NCI-H2196 (cell line): ENCODE measurements around the gene BHLHE23.
"Not testable (repeated sequence)": the region's sequence is repeated elsewhere in the genome, so short reads cannot be mapped to it uniquely, and the experiment has no call there.

ENCODE experiments used
- DNase-seq: peaks from one replicate; lab custom pipeline; 2025; ENCODE audit not compliant: unreplicated experiment; lab: John Stamatoyannopoulos, UW

The BHLHE23 gene

DNA sequence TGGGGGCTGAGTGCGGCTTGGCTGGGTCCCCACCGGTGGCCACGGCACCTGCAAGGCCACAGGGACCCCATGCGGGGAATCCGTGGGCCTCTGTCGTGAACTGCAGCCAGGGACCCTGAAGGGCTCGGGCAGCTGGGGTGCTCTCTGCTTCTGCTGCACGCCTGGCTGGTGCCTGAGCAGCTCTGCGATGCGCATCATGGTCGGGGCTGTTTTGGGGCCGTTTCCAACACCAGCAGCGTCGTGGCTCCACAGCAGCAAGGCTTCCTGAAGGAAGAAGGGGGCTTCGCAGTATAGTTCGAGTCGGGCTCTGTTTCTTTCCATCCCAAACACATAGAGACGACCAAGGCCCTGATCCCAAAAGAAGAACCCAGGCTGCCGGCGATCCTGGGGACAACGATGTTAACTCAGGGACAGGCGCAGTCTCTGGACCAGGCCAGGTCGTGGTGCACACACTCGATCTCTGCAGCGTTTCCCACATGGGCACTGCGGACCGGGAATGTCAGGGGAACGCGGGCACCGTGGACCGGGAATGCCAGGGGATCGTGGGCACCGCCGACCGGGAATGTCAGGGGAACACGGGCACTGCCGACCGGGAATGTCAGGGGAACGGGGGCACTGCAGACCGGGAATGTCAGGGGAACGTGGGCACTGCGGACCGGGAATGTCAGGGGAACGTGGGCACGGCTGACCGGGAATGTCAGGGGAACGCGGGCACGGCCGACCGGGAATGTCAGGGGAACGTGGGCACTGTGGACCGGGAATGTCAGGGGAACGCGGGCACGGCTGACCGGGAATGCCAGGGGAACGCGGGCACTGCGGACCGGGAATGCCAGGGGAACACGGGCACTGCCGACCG lies 36.8 kb upstream of the BHLHE23 start:
- no peak for DNase-seq

DNA sequence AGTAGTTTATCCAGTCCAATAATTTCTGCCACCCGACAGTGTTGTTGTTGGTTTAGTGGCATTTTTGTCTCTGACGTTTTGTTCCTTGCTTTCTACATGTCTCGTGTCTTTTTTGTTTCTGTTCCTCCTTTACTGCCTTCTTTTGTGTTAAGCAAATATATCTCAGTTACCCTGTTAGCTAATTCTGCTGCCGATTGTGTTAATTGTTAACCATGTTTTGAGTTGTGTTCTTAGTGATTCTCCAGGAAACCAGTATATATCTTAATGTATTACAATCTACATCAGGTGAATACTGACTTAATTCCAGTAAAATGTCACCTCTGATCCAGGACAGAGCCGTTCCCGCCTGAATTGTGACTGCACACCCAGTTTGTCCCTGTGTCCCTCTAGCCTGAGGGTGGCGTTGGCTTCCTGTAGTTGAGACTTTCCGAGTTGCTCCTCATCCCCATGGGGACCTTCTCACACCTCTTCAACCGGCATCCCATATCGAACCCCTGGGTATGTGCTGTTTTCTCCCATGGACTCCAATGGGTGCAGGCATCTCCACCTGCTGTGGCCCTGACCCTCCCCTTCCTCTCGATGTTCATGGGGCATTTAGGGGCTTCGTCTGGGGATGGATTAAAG lies 35.8 kb upstream of the BHLHE23 start:
- no peak for DNase-seq

- DNase-seq = no peak
Observed at GRCh38 chr20:63041776-63042175, 35.0 kb upstream of the BHLHE23 start.

- no peak for DNase-seq
Observed at GRCh38 chr20:63037669-63038268, 31.0 kb upstream of the BHLHE23 start.

DNA sequence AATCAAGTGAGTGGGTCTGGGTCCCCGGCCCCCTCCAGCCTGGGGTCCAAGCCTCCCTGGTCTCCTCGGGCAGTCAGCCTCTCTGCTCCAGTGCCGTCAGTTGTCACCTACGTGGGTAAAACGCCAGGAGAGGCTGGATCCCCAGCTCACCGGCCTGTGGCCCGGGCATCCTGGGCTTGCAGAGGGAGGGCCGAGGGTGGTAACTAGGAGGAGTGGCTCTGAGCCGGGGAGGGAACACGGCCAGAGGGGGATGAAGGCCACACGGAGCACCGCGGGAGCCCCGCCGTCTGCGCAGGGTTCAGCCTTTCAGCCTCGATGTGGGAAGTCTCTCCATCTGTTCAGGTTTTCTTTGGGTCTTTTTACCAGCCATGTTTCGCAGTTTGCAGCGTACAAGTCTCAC lies 29.5 kb upstream of the BHLHE23 start:
- DNase-seq = no peak

GRCh38 chr20:63035603-63036185 lies 28.9 kb upstream of the BHLHE23 start:
- no peak for DNase-seq

GRCh38 chr20:63034710-63035602 lies 28.2 kb upstream of the BHLHE23 start:
- not testable (repeated sequence) for DNase-seq

DNA sequence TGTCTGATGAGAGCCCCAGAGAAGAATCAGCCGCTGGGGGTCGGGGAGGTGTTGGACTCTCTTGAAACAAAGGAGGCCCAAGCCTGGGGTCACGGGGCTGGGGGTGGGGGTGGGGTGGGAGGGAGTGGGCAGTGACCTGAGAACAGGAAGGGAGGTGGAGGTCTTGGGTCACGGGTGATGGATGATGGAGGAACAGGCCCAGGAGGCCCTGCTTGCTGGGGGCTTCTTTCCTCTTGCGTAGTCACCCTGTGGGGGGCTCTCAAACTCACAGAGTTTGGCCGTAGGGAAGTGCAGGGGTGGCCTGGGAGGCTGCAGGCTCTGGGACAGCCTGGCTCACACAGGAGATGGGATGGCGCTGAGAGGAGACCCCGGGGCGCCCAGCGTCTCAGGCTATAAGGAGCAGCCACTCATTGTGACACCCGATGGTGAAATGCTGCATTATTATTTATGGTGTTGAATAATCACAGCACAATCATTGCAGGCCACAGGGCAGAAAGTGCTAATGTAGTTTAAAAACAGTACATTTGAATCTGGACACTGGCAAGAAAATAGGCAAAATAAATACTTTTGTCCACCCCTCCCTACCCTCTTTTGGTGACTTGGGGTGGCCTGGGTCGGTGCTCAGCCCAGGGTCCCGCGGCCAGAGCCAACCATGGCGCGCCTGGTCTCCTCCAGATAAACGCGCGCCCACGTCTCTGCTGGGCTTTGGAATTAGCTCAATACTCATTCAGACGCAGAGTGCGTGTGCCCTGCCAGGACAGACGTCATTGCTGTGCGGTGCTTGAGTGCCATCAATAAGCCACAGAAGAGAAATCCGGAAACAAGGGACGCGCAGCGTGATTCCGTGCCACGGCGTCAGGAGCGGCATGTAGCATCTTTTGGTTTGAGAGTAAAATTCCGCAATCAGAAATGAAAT lies 27.3 kb upstream of the BHLHE23 start:
- no peak for DNase-seq

DNA sequence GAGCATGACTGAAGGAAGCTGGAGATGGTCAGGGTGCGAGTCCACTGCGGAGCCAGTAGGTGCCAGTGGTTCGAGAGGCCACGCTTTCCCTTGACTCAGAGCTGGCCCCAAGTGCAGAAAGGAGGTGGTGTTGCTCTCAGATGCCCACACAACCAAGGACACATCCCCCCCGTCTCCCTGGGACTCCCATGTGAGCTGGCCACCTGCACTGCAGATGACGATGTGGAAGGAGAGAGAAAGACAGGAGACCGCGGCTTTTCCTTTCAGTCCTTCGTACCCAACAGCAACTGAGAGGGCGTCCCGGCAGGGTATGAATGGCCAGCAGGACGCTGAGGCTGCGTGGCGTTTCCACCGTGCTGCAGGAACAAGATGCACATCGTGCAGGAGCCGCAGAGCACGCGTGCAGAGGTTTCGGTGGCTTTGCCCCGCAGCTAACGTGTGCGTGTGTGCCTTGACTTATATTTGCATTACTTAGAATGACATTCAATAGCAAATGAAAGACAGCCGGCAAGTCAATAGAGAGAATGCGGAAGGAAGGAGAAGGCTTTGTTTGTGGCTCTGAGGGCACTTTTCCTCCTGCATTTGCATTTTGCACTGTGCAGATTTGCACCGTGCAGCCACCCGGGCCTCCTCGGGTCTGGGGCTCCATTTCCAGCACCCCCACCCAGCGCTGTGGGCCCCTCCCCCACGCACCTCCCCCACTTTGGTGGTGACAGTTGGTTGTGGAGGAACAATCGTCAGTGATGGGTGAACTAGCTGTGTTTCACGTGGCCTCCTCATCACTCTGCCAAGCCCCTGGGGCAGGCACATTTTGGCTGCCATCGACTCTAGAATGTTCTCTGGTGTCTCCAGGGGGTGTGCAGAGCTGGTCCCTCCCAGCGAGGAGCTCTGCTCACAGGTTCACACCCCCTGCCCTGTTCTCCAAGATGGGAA lies 26.4 kb upstream of the BHLHE23 start:
- no peak for DNase-seq

- no peak for DNase-seq
Observed at GRCh38 chr20:63032026-63032800, 25.4 kb upstream of the BHLHE23 start.

DNA sequence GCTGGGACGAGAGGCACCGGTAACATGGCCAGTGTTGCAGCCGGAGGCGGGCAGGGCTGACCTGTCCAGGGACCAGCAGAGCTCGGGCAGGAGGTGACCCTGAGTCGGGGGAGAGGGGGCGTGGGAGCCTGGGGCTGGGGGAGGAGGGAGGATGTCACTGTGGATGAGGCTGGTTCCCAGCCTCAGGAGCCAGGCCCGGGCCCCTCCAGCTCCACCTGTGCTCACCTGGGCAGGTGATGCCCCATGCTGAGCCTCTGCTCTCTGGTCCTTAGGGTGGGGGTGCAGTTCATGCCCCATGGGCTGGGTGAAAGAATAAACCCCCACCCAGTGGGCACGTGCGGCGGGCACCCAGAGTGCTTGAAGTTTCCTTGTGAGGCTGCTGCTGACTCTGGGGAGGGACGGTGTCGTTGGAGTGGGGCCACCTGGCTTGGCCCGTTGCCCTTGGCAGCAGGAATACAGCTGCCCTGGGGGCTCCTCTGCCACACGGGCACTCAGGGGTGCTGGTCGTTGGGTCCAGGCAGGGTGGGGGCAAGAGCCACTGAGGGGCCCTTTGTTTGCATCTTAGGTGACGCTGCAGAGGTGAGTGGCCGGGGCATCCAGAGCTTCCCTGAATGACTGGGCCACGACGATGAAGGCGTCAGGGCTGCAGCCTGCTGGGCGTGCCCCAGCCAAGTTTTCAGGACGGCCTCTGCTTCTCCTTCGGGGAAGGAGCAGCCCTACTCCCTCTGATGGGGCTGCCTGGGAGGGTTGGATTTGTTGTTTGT lies 24.7 kb upstream of the BHLHE23 start:
- DNase-seq = no peak

DNA sequence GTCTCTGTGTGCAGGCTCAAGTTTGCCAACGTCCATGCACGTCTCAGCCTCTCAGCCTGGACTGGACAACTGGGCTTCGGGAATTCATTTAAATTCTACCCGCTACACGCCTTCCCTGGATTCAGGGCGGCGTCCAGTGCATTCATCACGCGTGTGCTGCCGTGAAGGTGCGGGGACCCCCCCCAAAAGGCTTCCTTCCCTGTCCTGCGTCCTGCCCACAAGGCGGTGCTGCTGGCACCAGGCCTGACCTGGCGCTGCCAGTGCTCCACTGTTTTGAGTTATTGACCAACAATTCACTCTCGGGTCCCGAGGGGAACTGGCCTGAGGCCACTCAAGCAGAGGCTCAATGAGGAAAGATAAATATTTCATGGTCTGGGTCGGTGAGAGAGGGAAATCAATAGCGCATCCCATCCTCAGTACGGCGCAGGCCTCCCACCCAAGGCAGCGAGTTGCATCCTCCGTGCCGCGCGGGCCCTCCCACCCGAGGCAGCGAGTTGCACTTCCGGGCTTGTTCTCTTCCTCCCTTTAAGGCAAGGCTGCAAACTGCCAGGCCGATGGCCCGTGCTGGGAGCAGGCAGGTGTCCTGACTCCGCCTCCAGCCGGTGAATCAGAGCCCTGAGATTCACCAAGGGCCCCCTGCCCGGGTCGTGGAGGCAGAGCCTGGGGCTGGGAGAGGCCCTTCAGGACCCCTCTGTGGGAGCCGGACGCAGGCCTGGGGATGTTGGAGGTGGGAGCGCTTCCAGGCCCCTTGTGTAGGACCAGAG lies 22.8 kb upstream of the BHLHE23 start:
- peak; percentile 49 for DNase-seq

GRCh38 chr20:63028461-63028921 lies 21.7 kb upstream of the BHLHE23 start:
- no peak for DNase-seq

DNA sequence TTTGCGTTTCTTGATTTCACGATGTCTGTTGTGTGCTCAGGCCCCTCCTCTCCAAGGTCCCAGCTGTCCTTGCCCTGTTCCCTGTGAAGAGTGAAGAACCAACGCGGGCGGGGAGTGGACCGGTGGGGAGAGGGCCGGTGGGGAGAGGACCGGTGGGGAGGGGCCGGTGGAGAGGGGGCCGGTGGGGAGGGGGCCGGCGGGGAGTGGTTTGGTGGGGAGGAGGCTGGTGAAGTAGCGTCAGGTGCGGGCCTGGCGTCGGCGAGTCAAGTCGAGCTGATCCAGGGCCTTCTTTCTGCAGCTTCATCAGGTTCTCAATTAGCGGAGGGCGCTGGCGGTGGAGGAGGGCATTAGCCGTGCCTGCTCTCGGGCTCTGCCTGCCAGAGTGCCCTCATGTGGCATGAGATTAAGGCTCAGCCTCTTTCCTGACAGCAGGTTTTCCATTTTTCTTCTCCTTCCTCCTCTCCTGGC lies 21.2 kb upstream of the BHLHE23 start:
- DNase-seq = peak; percentile 30

DNA sequence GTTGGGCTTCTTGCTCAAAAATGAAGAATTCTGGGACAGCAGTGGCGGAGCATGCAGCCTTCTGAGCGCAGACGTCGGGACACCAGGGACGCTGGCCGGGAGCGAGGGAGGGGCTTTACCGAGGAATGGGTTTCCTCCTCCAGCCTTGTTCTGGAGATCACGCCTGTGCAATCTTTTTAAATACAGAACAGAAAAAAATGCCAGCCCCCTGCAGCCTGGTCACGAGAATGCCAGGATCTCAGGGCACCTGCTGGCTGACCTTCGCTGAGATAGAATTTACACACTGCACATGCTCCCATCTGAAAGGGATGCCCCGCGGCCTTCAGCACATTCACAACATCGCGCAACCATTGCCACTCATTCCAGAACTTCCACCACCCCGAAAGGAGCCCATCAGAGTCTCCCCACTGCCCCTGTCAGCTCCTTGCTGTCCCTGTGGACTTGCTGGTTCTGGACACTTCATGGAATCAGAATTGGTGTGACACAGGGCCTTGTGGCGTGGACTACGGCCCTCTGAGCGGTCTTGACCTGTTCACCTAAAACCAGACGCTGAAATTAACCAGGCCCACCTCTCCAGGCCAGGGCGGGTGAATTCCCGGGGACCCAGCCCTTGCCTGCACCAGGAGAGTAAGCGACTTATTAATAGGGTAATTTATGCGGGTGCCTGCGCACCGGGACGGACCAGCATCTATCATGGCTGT lies 20.6 kb upstream of the BHLHE23 start:
- no peak for DNase-seq
